Skeletal muscle tissue (tissue), 4 donors: ENCODE results near the gene CDK4. TPM values are rescaled to one million over a fixed set of nuclear protein-coding genes. Genes with fewer than 3 reads are reported as not detected.
A peak's percentile ranks its signal among the peaks of the same experiment; 100 is the strongest.

ENCODE experiments used
- H3K27ac ChIP-seq: one replicate; pipeline ENCODE4 v1.7.0; 2013; ENCODE audit warnings: mild to moderate bottlenecking, low read depth, low read length, inconsistent platforms
- H3K27me3 ChIP-seq, 3 donors: one replicate each; pipeline ENCODE4 v1.7.0; 2013; ENCODE audit warnings: low read length in 3 of 3; ENCODE audit not compliant: control insufficient read depth in 3 of 3, insufficient read depth in 3 of 3
- H3K36me3 ChIP-seq, 3 donors: one replicate each; pipeline ENCODE4 v1.7.0; 2013; ENCODE audit warnings: low read length in 3 of 3; ENCODE audit not compliant: control insufficient read depth in 3 of 3, insufficient read depth in 3 of 3
- H3K4me1 ChIP-seq, 3 donors: one replicate each; pipeline ENCODE4 v1.7.0; 2013; ENCODE audit warnings: low read length in 3 of 3, mild to moderate bottlenecking in 3 of 3; ENCODE audit not compliant: control insufficient read depth in 3 of 3, insufficient read depth in 3 of 3
- H3K4me3 ChIP-seq, 3 donors: one replicate each; pipeline ENCODE4 v1.7.0; 2013; ENCODE audit warnings: low read length in 3 of 3
- H3K9ac ChIP-seq, 3 donors: one replicate each; pipeline ENCODE4 v1.7.0; 2013; ENCODE audit warnings: low read length in 3 of 3, mild to moderate bottlenecking in 3 of 3, moderate library complexity in 2 of 3, low read depth in 1 of 3
- H3K9me3 ChIP-seq, 3 donors: one replicate each; pipeline ENCODE4 v1.7.0; 2013; ENCODE audit warnings: low read length in 3 of 3; ENCODE audit not compliant: control insufficient read depth in 3 of 3
- total RNA-seq: library from RNA; depleted of rRNA; stranded (reverse); fragments of >200 nt; gene quantifications from one replicate; pipeline ENCODE4 v1.2.3, GENCODE V29; 2014
- donor health status: Osteomylitis.

Gene CDK4
- total RNA-seq, 1 donor from 2014 or later, result 78.8 TPM

- peaks cover 18 to 20% (median 18%) of the 10 kb centered on the region in 3 donors for H3K27me3 ChIP-seq
- no peak overlapping the region for H3K4me3 ChIP-seq
- H3K4me1 ChIP-seq, result peaks cover 6 to 17% (median 10%) of the 10 kb centered on the region in 3 donors
- H3K36me3 ChIP-seq, result peaks cover 16 to 22% (median 16%) of the 10 kb centered on the region in 3 donors
- H3K9me3 ChIP-seq, result no peaks in the 10 kb centered on the region
- H3K9ac ChIP-seq, result no peak overlapping the region
- H3K27ac ChIP-seq, result no peak overlapping the region
These were observed 7.4 kb upstream of the CDK4 start for GRCh38 chr12:57759360-57759980.

GRCh38 chr12:57758552-57759359 is 6.6 kb upstream of the CDK4 start:
- peaks cover 6 to 19% (median 13%) of the 10 kb centered on the region in 3 donors for H3K4me1 ChIP-seq
- no peaks in the 10 kb centered on the region for H3K9me3 ChIP-seq
- no peak overlapping the region for H3K4me3 ChIP-seq
- no peak overlapping the region for H3K27ac ChIP-seq
- H3K27me3 ChIP-seq, result peaks cover 10 to 13% (median 11%) of the 10 kb centered on the region in 3 donors
- H3K9ac ChIP-seq, result no peak overlapping the region
- peaks cover 16 to 22% (median 16%) of the 10 kb centered on the region in 3 donors for H3K36me3 ChIP-seq

GRCh38 chr12:57757771-57758170 is 5.7 kb upstream of the CDK4 start:
- Histone ChIP-seq H3K9ac (no peak overlapping the region), H3K9me3 (no peaks in the 10 kb centered on the region), H3K36me3 (peaks cover 16 to 22% (median 16%) of the 10 kb centered on the region in 3 donors), H3K27me3 (peaks cover under 1 to 3% (median 3%) of the 10 kb centered on the region in 3 donors), H3K27ac (no peak overlapping the region), H3K4me1 (peaks cover 10 to 22% (median 15%) of the 10 kb centered on the region in 3 donors), H3K4me3 (no peak overlapping the region)

- Histone ChIP-seq H3K9ac (no peak overlapping the region), H3K4me1 (peaks cover 13 to 28% (median 21%) of the 10 kb centered on the region in 3 donors), H3K9me3 (no peaks in the 10 kb centered on the region), H3K36me3 (peaks cover 16 to 22% (median 16%) of the 10 kb centered on the region in 3 donors), H3K27me3 (no peaks in the 10 kb centered on the region), H3K4me3 (peak overlapping the region in 2 of 3 donors; percentile 69 to 70), H3K27ac (no peak overlapping the region)
These were observed 4.6 kb upstream of the CDK4 start for GRCh38 chr12:57756406-57757341.

GRCh38 chr12:57755454-57756372 is 3.6 kb upstream of the CDK4 start:
- Histone ChIP-seq H3K4me1 (peaks cover 22 to 37% (median 30%) of the 10 kb centered on the region in 3 donors), H3K4me3 (peak overlapping the region; percentile 69 to 79 (median 70)), H3K9me3 (no peaks in the 10 kb centered on the region), H3K27ac (no peak overlapping the region), H3K36me3 (peaks cover 16 to 23% (median 16%) of the 10 kb centered on the region in 3 donors), H3K27me3 (no peaks in the 10 kb centered on the region), H3K9ac (peak overlapping the region; percentile 75 to 81 (median 80))

GRCh38 chr12:57755194-57755453 is 3.0 kb upstream of the CDK4 start:
- Histone ChIP-seq H3K4me3 (peak overlapping the region in 1 of 3 donors; percentile 58), H3K4me1 (peaks cover 25 to 42% (median 35%) of the 10 kb centered on the region in 3 donors), H3K36me3 (peaks cover 21 to 28% (median 22%) of the 10 kb centered on the region in 3 donors), H3K9ac (peak overlapping the region in 1 of 3 donors; percentile 45), H3K9me3 (no peaks in the 10 kb centered on the region), H3K27me3 (no peaks in the 10 kb centered on the region), H3K27ac (no peak overlapping the region)

GRCh38 chr12:57754411-57755193 is 2.5 kb upstream of the CDK4 start, which contains the start of gene MARCHF9:
Gene MARCHF9 (plus strand): TSS chr12:57755103. CDS start chr12:57755529, 426 bp downstream.
- Histone ChIP-seq H3K27me3 (no peaks in the 10 kb centered on the region), H3K4me3 (peak within 1 kb of the TSS; percentile 69 to 79 (median 70)), H3K27ac (no peak within 1 kb of the TSS), H3K36me3 (peaks cover 22 to 29% (median 23%) of the 10 kb centered on the region in 3 donors), H3K9me3 (no peaks in the 10 kb centered on the region), H3K9ac (peak within 1 kb of the TSS; percentile 75 to 81 (median 80)), H3K4me1 (peaks cover 25 to 42% (median 35%) of the 10 kb centered on the region in 3 donors)

- Histone ChIP-seq H3K4me1 (peaks cover 25 to 42% (median 35%) of the 10 kb centered on the region in 3 donors), H3K9me3 (no peaks in the 10 kb centered on the region), H3K9ac (no peak overlapping the region), H3K36me3 (peaks cover 24 to 30% (median 26%) of the 10 kb centered on the region in 3 donors), H3K27me3 (no peaks in the 10 kb centered on the region), H3K4me3 (no peak overlapping the region), H3K27ac (no peak overlapping the region)
These were observed 1.7 kb upstream of the CDK4 start for GRCh38 chr12:57753756-57754337.
